Fibroblast of mammary gland (primary cell): ENCODE measurements around the gene NDUFA1.
A peak's percentile ranks its signal among the peaks of the same experiment; 100 is the strongest.
"Not testable (repeated sequence)": the region's sequence is repeated elsewhere in the genome, so short reads cannot be mapped to it uniquely, and the experiment has no call there.

ENCODE experiments used
- DNase-seq: peaks from one replicate; pipeline ENCODE4 v3.0.0-alpha.2; 2010; ENCODE audit warnings: low read depth
- H3K4me3 ChIP-seq: 2 replicates; pipeline ENCODE4 v1.5.1; 2011; ENCODE audit warnings: low read depth, mild to moderate bottlenecking, low read length, moderate library complexity; ENCODE audit not compliant: control insufficient read depth
- TF ChIP-seq, protein P1 (sequence below): conservative IDR thresholded peaks from 2 replicates; pipeline ENCODE4 v1.5.1; 2011; ENCODE audit warnings: low read depth, low read length, inconsistent platforms; ENCODE audit not compliant: control insufficient read depth, insufficient read depth

Gene NDUFA1

DNA sequence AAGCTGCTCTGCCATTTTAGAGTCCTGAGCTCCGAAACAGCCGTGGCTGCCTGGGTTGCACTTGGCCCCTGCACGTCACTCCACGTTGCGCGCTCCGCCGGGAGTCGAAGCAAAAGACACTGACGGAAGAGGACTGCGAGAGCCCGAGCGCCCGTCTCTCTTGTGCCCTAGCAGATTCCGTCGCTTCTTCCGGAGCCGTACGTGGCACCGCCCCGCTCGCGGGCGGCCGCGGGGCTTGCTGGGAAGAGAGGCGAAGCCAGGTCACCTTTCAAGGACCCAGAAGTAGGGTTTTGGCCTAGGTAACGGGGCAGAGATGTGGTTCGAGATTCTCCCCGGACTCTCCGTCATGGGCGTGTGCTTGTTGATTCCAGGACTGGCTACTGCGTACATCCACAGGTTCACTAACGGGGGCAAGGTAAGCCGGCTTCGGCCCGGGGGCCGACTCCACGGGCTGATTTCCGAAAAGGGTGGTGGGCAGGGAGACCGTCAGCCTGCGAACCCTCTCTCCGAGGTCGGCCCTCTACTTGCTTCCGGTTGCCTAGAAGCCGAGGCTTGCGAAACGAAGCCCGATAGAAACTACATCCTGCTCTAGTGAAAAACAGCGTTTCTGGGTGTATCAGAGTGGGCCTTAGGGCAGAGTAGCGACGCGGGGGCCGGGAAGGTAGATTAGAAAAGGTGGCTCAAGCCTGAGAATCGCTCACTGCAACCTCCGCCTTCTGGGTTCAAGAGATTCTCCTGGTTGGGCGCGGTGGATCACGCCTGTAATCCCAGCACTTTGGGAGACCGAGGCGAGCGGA is at the start of gene NDUFA1, which contains the start of gene RNF113A:
TSS of gene NDUFA1 (plus strand) at position 234 of the 797 bp plus-strand sequence. CDS start at position 314, 80 bp downstream.
TSS of gene RNF113A (minus strand) at position 135 of the 797 bp plus-strand sequence. CDS start at position 15, 120 bp downstream.
- H3K4me3 ChIP-seq = peak within 1 kb of the TSS; percentile 80
- peak; percentile 80 for DNase-seq
- TF ChIP-seq, protein P1, sequence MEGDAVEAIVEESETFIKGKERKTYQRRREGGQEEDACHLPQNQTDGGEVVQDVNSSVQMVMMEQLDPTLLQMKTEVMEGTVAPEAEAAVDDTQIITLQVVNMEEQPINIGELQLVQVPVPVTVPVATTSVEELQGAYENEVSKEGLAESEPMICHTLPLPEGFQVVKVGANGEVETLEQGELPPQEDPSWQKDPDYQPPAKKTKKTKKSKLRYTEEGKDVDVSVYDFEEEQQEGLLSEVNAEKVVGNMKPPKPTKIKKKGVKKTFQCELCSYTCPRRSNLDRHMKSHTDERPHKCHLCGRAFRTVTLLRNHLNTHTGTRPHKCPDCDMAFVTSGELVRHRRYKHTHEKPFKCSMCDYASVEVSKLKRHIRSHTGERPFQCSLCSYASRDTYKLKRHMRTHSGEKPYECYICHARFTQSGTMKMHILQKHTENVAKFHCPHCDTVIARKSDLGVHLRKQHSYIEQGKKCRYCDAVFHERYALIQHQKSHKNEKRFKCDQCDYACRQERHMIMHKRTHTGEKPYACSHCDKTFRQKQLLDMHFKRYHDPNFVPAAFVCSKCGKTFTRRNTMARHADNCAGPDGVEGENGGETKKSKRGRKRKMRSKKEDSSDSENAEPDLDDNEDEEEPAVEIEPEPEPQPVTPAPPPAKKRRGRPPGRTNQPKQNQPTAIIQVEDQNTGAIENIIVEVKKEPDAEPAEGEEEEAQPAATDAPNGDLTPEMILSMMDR = no peak

DNA sequence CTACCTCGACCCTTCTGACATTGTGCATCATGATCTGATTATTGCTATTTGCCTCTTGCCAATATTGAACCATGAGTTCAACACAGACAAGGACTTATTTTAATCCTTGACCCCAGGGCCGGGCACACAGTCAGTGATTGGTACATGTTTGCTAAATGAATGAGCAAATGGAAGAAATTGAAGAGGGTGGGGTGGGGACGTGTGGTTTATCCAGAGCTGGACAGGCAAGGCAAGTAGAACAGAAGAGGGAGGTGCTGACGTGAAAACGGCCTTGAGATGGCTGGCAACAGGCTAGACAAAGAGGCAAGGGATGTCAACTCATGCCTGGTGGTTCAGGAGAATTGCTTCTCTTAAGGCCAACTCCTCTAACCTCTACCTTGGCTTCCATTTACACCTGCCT is 47.4 kb upstream of the NDUFA1 start:
- not testable (repeated sequence) for DNase-seq, H3K4me3 ChIP-seq

DNA sequence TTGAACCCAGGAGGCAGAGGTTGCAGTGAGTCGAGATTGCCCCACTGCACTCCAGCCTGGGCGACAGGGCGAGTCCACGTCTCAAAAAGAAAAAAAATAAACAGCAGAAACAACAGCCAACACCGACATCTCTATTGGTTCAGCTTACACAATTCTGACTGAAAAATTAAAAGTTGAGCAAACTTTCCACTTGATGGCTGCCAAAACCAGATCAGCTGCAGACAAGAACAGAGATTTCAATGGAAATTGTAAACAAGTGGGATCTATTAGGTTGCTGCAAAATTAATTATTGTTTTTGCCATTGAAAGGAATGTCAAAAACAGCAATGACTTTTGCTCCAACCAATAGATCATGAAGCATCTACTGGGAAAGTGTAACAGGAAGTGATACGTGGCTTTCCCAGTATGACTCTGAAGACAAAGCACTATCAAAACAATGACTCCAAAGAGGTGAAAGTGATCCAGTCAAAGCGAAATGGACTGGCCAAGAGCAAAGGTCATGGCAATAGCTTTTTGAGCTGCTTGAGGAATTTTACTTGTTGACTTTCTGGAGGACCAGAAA is 45.2 kb upstream of the NDUFA1 start:
- no peak overlapping the region for H3K4me3 ChIP-seq
- TF ChIP-seq, protein P1 = no peak
- DNase-seq = peak; percentile 71

DNA sequence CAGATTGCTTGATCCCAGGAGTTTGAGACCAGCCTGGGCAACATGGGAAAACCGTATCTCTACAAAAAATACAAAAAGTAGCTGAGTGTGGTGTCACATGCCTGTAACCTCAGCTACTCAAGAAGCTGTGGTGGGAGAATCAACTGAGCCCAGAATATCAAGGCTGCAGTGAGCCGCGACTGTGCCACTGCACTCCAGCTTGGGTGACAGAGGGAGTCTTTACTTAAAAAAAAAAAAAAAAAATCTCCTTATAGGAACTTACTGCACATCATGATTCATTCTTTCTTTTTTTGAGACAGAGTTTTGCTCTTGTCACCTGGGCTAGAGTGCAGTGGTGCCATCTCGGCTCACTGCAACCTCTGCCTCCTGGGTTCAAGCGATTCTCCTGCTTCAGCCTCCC is 43.2 kb upstream of the NDUFA1 start:
- DNase-seq = no peak
- H3K4me3 ChIP-seq = no peak overlapping the region
- TF ChIP-seq, protein P1 = no peak

DNA sequence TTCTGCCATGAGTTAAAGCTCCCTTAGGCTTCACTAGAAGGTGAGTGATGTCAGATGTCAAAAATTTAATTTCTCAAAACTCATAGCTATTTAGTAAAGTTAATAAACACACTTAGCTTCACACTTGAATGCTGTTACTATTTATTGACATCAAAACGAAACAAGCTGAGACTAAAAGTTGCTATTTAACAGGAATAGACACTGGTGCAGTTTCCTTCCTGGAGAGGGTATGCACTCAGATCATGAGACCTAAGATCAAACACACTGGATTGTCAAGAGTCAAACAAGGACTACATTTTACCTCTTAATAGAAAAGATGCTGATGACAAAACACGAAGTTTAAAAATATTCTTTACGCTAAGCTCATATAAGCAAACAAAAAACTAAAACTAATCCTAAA is 37.7 kb upstream of the NDUFA1 start:
- TF ChIP-seq, protein P1 = no peak
- H3K4me3 ChIP-seq = no peak overlapping the region
- DNase-seq = no peak

DNA sequence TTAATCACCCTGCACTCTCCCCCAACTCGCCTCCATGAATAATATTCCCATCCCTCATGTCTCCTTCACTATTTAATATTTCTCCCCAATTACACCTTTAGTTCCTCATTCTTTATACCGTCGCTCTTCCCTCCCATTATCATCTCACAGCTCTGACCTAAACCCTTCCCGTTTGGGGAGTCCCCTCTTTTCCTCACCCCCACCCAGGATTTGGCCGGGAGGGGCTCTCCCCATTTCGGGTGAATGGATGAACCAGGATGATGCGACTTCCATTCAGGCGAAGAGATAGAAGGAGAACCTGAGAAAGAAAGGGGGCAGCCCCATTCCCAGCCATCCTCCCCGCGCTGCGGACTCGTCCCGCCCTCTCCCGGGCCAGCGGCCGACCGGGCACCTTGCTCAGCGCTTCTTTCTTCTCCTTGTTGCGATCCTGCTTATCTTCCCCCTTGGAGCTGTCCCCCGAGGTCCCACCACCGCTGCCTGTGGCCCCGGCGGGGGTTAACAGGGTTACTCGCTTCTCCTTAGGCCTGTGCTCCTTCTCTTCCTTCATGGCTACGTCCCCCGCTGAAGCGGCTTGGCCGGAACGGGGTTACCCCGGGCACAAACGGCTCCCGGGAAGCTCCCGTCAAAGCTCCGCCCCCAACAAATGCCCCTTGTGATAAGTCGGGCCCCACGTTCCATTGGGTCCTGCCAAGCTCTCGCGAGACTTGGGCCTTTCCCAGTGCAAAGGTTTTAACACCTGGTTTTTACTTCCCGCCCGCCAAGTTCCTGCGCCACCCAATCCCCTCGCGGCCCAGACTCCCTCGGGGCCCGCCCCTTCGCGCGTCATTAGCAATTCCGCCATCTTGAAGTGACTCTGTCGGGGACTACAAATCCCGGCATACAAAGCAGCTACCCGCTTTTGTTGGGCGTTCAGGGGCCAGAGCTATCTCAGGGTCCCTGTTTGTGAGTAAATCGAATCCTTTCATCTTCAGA is 19.0 kb upstream of the NDUFA1 start, which contains the start of gene UPF3B:
TSS of gene UPF3B (minus strand) at position 582 of the 972 bp plus-strand sequence. CDS start at position 547, 35 bp downstream.
- DNase-seq = peak; percentile 97
- TF ChIP-seq, protein P1 = no peak
- peak within 1 kb of the TSS; percentile 78 for H3K4me3 ChIP-seq
